ENCODE measurements around the gene TMEM220.

Gene TMEM220

GRCh38 chr17:10729334-10730193 is at the start of gene TMEM220:
TMEM220 (minus strand) TSS chr17:10730023; CDS start chr17:10729851, 172 bp downstream.
- DNase-seq: no peak

- no peak for DNase-seq
Measured at GRCh38 chr17:10779609-10780008, 49.8 kb upstream of the TMEM220 start.

GRCh38 chr17:10777890-10778289 is 48.1 kb upstream of the TMEM220 start:
- no peak for DNase-seq

GRCh38 chr17:10777131-10777807 is 47.4 kb upstream of the TMEM220 start:
- no peak for DNase-seq

GRCh38 chr17:10776381-10776780 is 46.6 kb upstream of the TMEM220 start:
- DNase-seq: no peak

- DNase-seq: no peak
Measured at GRCh38 chr17:10775740-10776356, 46.0 kb upstream of the TMEM220 start.

GRCh38 chr17:10775058-10775457 is 45.2 kb upstream of the TMEM220 start:
- DNase-seq: no peak

- DNase-seq: no peak
Measured at GRCh38 chr17:10773391-10773790, 43.6 kb upstream of the TMEM220 start.

GRCh38 chr17:10772425-10773380 is 42.9 kb upstream of the TMEM220 start:
- DNase-seq: no peak

- DNase-seq: no peak
Measured at GRCh38 chr17:10771148-10771547, 41.3 kb upstream of the TMEM220 start.

- no peak for DNase-seq
Measured at GRCh38 chr17:10769840-10770239, 40.0 kb upstream of the TMEM220 start.

- DNase-seq: no peak
Measured at GRCh38 chr17:10768750-10769251, 39.0 kb upstream of the TMEM220 start.

- no peak for DNase-seq
Measured at GRCh38 chr17:10767232-10767631, 37.4 kb upstream of the TMEM220 start.

GRCh38 chr17:10762037-10762436 is 32.2 kb upstream of the TMEM220 start:
- DNase-seq: no peak

GRCh38 chr17:10761281-10761680 is 31.5 kb upstream of the TMEM220 start:
- no peak for DNase-seq

GRCh38 chr17:10758062-10758461 is 28.2 kb upstream of the TMEM220 start:
- no peak for DNase-seq

GRCh38 chr17:10757647-10758046 is 27.8 kb upstream of the TMEM220 start:
- DNase-seq: no peak

- DNase-seq: no peak
Measured at GRCh38 chr17:10757067-10757466, 27.2 kb upstream of the TMEM220 start.

- no peak for DNase-seq
Measured at GRCh38 chr17:10756619-10757018, 26.8 kb upstream of the TMEM220 start.

- no peak for DNase-seq
Measured at GRCh38 chr17:10756185-10756584, 26.4 kb upstream of the TMEM220 start.

- DNase-seq: no peak
Measured at GRCh38 chr17:10755592-10756127, 25.8 kb upstream of the TMEM220 start.

Measured in activated effector memory CD4-positive, alpha-beta T cell treated with Interleukin-2 at 50 U/mL for 16 hours (primary cell).